Body of pancreas (tissue), 4 donors: ENCODE data around the gene TGM2. TPM values are rescaled to one million over a fixed set of nuclear protein-coding genes. Genes with fewer than 3 reads are reported as not detected.

ENCODE experiments used
- ATAC-seq: fragments of 150-250 bp; one replicate; pipeline ENCODE4 v1.9.1; 2016
- DNase-seq, 4 donors: peaks; one replicate each; pipeline ENCODE4 v3.0.0-alpha.2; 2019
- H3K27ac ChIP-seq, 4 donors: fragments of 200-600 bp; sonication (generic); 1 replicate in 3 of 4; 2 replicates in 1 of 4; pipeline versions ENCODE4 v1.5.1 to v1.6.1; 2016 to 2019; ENCODE audit warnings: mild to moderate bottlenecking in 1 of 4, mixed read lengths in 1 of 4, moderate library complexity in 1 of 4
- H3K27me3 ChIP-seq, 2 donors: fragments of 200-600 bp; sonication (generic); one replicate each; pipeline ENCODE4 v1.6.0; 2016; ENCODE audit warnings: mild to moderate bottlenecking in 1 of 2
- H3K36me3 ChIP-seq, 2 donors: fragments of 200-600 bp; sonication (generic); replicated peaks in 1 of 2; 2 replicates each; pipeline ENCODE4 v1.5.1; 2016; ENCODE audit warnings: low read depth in 2 of 2; ENCODE audit not compliant: insufficient read depth in 1 of 2
- H3K4me1 ChIP-seq: fragments of 200-600 bp; sonication (generic); one replicate; pipeline ENCODE4 v1.6.0; 2016
- H3K4me3 ChIP-seq, 2 donors: fragments of 200-600 bp; sonication (generic); 1 replicate in 1 of 2; 2 replicates in 1 of 2; pipeline ENCODE4 v1.5.1; 2016 to 2019
- H3K9me3 ChIP-seq, 3 donors: fragments of 200-600 bp; sonication (generic); 1 replicate in 2 of 3; 2 replicates in 1 of 3; pipeline ENCODE4 v1.5.1; 2016
- POLR2A ChIP-seq, 3 donors: fragments of 450-650 bp; IDR thresholded peaks; one replicate each; pipeline ENCODE4 v1.6.1; 2016; ENCODE audit warnings: antibody characterized with exemption in 3 of 3, mild to moderate bottlenecking in 2 of 3
- WGBS, 2 donors: methylation state at CpG; one replicate each; pipeline ENCODE4 v1.1.5; 2017; 5-methylcytosine and 5-hydroxymethylcytosine counted together
- intact Hi-C: fragments of 100-400 bp; cut with DNase I; formaldehyde crosslinking; loops from one replicate; pipeline ENCODE4 v1.15.1; 2023
- total RNA-seq, 2 donors: library from RNA; depleted of rRNA; stranded (reverse); fragments of >200 nt; gene quantifications; one replicate each; pipeline ENCODE4 v1.1.0, GENCODE V29; 2016
- TF ChIP-seq, protein P1 (sequence below), 7 experiments: fragments of 450-650 bp in 4 of 7; fragments of 200-600 bp in 3 of 7; sonication (generic) in 3 of 7; IDR thresholded peaks; one replicate each; pipeline ENCODE4 v1.5.1; 2016 to 2019; ENCODE audit warnings: antibody characterized with exemption in 7 of 7

The TGM2 gene
- total RNA-seq, 2 donors from 2014 or later, result 17.1 to 27.5 TPM

DNA sequence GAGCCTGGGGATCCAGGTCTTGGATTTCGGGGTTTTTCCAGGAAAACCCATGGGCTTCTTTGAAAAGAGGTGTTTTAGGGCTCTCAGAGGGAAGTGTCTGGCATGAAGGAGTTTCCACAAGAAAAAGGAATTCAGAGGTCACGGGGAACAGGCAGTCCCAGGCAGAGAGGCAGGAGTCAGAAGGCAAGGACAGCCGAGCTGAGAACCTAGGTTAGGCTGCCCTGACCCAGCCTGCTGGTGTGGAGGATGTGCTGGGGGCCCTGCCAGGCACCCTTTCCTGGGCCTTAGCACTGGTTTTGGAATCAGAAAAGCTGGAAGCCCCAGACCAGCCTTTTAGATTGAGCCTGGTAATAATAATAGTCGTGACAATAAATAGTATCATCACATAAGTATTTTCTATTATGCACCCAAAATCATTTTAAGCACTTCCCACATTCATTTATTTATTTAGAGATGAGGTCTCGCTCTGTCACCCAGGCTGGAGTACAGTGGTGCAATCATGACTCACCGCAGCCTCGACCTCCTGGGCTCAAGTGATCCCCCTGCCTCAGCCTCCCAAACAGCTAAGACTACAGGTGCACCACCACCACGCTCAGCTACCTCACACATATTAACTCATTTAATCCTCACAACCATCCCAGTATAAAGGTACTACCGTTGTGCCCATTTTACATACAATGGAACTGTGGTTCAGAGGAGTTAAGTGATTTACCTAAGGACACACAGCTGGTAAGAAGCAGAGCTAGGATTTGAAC lies 19.9 kb downstream of the TGM2 start:
- no peaks in the 10 kb centered on the region for H3K27me3 ChIP-seq
- no peaks in the 10 kb centered on the region for H3K36me3 ChIP-seq
- no peak overlapping the region for H3K4me3 ChIP-seq
- DNase-seq (no peak), ATAC-seq (no peak)
- WGBS, 2 donors, result 78 to 85% methylated on average over 8 to 9 of the region's 9 CpGs
- H3K27ac ChIP-seq, result peak overlapping the region in 3 of 4 donors; percentile 30 to 69 (median 68)
- intact Hi-C loops, result no loop called here
- H3K9me3 ChIP-seq, result no peaks in the 10 kb centered on the region
- H3K4me1 ChIP-seq, result peaks cover 26% of the 10 kb centered on the region
- TF ChIP-seq, protein P1, sequence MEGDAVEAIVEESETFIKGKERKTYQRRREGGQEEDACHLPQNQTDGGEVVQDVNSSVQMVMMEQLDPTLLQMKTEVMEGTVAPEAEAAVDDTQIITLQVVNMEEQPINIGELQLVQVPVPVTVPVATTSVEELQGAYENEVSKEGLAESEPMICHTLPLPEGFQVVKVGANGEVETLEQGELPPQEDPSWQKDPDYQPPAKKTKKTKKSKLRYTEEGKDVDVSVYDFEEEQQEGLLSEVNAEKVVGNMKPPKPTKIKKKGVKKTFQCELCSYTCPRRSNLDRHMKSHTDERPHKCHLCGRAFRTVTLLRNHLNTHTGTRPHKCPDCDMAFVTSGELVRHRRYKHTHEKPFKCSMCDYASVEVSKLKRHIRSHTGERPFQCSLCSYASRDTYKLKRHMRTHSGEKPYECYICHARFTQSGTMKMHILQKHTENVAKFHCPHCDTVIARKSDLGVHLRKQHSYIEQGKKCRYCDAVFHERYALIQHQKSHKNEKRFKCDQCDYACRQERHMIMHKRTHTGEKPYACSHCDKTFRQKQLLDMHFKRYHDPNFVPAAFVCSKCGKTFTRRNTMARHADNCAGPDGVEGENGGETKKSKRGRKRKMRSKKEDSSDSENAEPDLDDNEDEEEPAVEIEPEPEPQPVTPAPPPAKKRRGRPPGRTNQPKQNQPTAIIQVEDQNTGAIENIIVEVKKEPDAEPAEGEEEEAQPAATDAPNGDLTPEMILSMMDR (IDR thresholded peaks at IDR 0.05), result no peak
- no peak for TF ChIP-seq POLR2A (IDR thresholded peaks at IDR 0.05)

GRCh38 chr20:38144598-38144973 lies 20.5 kb downstream of the TGM2 start:
- Histone ChIP-seq H3K27ac (peak overlapping the region in 3 of 4 donors; percentile 30 to 69 (median 68)), H3K4me1 (peaks cover 26% of the 10 kb centered on the region), H3K9me3 (no peaks in the 10 kb centered on the region), H3K27me3 (no peaks in the 10 kb centered on the region), H3K4me3 (no peak overlapping the region), H3K36me3 (no peaks in the 10 kb centered on the region)
- intact Hi-C loops, result no loop called here
- TF ChIP-seq, protein P1 (IDR thresholded peaks at IDR 0.05), result no peak
- no peak for TF ChIP-seq POLR2A (IDR thresholded peaks at IDR 0.05)
- DNase-seq (no peak), ATAC-seq (no peak)
- WGBS, 2 donors, result 84% methylated on average over 5 of the region's 5 CpGs; no CpG with 5 or more reads in 1 of the 2 donors

GRCh38 chr20:38143646-38144554 lies 21.2 kb downstream of the TGM2 start:
- peak overlapping the region in 3 of 4 donors; percentile 30 to 69 (median 68) for H3K27ac ChIP-seq
- H3K4me3 ChIP-seq, result no peak overlapping the region
- peak; percentile 31 to 74 (median 60) for DNase-seq
- TF ChIP-seq POLR2A (IDR thresholded peaks at IDR 0.05), result peak in 2 of 3 donors; percentile 22 to 29
- TF ChIP-seq, protein P1 (IDR thresholded peaks at IDR 0.05), result no peak
- intact Hi-C loops, result no loop called here
- no peaks in the 10 kb centered on the region for H3K9me3 ChIP-seq
- no peaks in the 10 kb centered on the region for H3K27me3 ChIP-seq
- H3K4me1 ChIP-seq, result peaks cover 26% of the 10 kb centered on the region
- ATAC-seq, result peak; percentile 72
- WGBS, 2 donors, result 34 to 45% methylated on average over 15 to 16 of the region's 16 CpGs
- no peaks in the 10 kb centered on the region for H3K36me3 ChIP-seq

DNA sequence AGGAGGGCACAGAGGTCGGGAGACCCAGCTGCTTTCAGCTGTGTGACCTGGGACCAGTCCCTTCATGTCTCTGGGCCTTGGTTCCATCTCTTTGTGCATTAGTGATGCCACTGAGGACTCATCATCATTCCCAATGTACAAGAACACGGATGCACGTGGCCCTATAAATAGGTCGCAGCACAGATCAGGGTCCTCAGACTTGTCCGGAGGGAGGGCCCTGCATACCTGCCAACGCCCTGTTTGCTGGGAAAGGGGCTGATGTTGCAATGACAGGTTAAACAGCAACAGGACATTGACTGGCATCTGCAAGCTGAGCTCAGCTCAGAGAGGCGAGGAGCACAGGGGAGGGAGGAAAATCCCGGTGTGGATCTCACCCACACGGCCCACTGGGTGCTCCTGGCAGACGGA lies 21.8 kb downstream of the TGM2 start:
- Histone ChIP-seq H3K27ac (peak overlapping the region in 2 of 4 donors; percentile 68 to 69), H3K27me3 (no peaks in the 10 kb centered on the region), H3K4me3 (no peak overlapping the region), H3K4me1 (peaks cover 26% of the 10 kb centered on the region), H3K36me3 (no peaks in the 10 kb centered on the region), H3K9me3 (no peaks in the 10 kb centered on the region)
- 51 to 61% methylated on average over 10 of the region's 10 CpGs for WGBS, 2 donors
- peak in 2 of 4 donors; percentile 16 to 37 for DNase-seq
- TF ChIP-seq POLR2A (IDR thresholded peaks at IDR 0.05), result no peak
- TF ChIP-seq, protein P1 (IDR thresholded peaks at IDR 0.05), result no peak
- intact Hi-C loops, result no loop called here
- ATAC-seq, result peak; percentile 12
